Mesendoderm (in vitro differentiated cells): ENCODE results near the gene CCSER1.

Experiments
- DNase-seq: peaks from one replicate; pipeline ENCODE4 v3.0.0; 2013
- H2AK5ac ChIP-seq: 2 replicates; pipeline ENCODE4 v1.6.1; 2013; ENCODE audit warnings: low read length, inconsistent platforms
- H2BK120ac ChIP-seq: 2 replicates; pipeline ENCODE4 v1.6.1; 2013; ENCODE audit warnings: low read depth, mild to moderate bottlenecking, low read length, moderate library complexity, mixed read lengths
- H2BK15ac ChIP-seq: replicated peaks from 2 replicates; pipeline ENCODE4 v1.6.1; 2013; ENCODE audit warnings: low read depth, mild to moderate bottlenecking, moderate library complexity
- H2BK5ac ChIP-seq: 2 replicates; pipeline ENCODE4 v1.6.1; 2013; ENCODE audit warnings: low read length, inconsistent platforms
- H3K18ac ChIP-seq: 2 replicates; pipeline ENCODE4 v1.6.1; 2013; ENCODE audit warnings: mild to moderate bottlenecking, low read length, mixed read lengths
- H3K23ac ChIP-seq: one replicate; pipeline ENCODE4 v1.6.1; 2013; ENCODE audit warnings: low read length
- H3K27ac ChIP-seq: 2 replicates; pipeline ENCODE4 v1.5.1; 2013; ENCODE audit warnings: low read depth, mild to moderate bottlenecking, inconsistent platforms, low read length, moderate library complexity
- H3K27me3 ChIP-seq: 2 replicates; pipeline ENCODE4 v1.6.1; 2013; ENCODE audit warnings: low read length, control low read depth, mild to moderate bottlenecking, inconsistent platforms; ENCODE audit not compliant: insufficient read depth, poor library complexity
- H3K36me3 ChIP-seq: 2 replicates; pipeline ENCODE4 v1.6.1; 2013; ENCODE audit warnings: low read length, inconsistent platforms; ENCODE audit not compliant: control insufficient read depth, insufficient read depth
- H3K4ac ChIP-seq: one replicate; pipeline ENCODE4 v1.6.1; 2013; ENCODE audit warnings: low read depth, mild to moderate bottlenecking, low read length, moderate library complexity
- H3K4me1 ChIP-seq: 2 replicates; pipeline ENCODE4 v1.6.1; 2013; ENCODE audit warnings: low read depth, low read length, inconsistent platforms; ENCODE audit not compliant: control insufficient read depth
- H3K4me2 ChIP-seq: 2 replicates; pipeline ENCODE4 v1.6.1; 2013; ENCODE audit warnings: low read length
- H3K4me3 ChIP-seq: 2 replicates; pipeline ENCODE4 v1.5.1; 2013; ENCODE audit warnings: mild to moderate bottlenecking, low read length
- H3K56ac ChIP-seq: one replicate; pipeline ENCODE4 v1.6.1; 2013; ENCODE audit warnings: low read length
- H3K79me1 ChIP-seq: 2 replicates; pipeline ENCODE4 v1.6.1; 2013; ENCODE audit warnings: low read length, inconsistent platforms
- H3K79me2 ChIP-seq: 2 replicates; pipeline ENCODE4 v1.6.1; 2013; ENCODE audit warnings: mild to moderate bottlenecking, low read length; ENCODE audit not compliant: control insufficient read depth, insufficient read depth
- H3K9ac ChIP-seq: 2 replicates; pipeline ENCODE4 v1.6.1; 2013; ENCODE audit warnings: low read length, inconsistent platforms
- H4K5ac ChIP-seq: one replicate; pipeline ENCODE4 v1.6.1; 2013; ENCODE audit warnings: low read length
- H4K8ac ChIP-seq: one replicate; pipeline ENCODE4 v1.6.1; 2013; ENCODE audit warnings: low read depth, mild to moderate bottlenecking, control low read depth, low read length, moderate library complexity
- whole genome bisulfite sequencing: extraction: QIAGEN DNeasy Blood & Tissue Kit; methylation state at CpG from one replicate; pipeline ENCODE4 v1.1.7; 2013; ENCODE audit warnings: low lambda C conversion rate, missing lambda C conversion rate; ENCODE audit not compliant: insufficient coverage; ENCODE audit errors: extremely low coverage; 5-methylcytosine and 5-hydroxymethylcytosine counted together

Gene CCSER1

GRCh38 chr4:90792696-90793095, 665.5 kb downstream of the CCSER1 start:
- Histone ChIP-seq H2BK120ac (no peak overlapping the region), H2BK15ac (no peak overlapping the region), H3K56ac (no peak overlapping the region), H3K79me2 (no peaks in the 10 kb centered on the region), H3K36me3 (no peaks in the 10 kb centered on the region), H4K8ac (no peak overlapping the region), H3K4me3 (no peak overlapping the region), H2BK5ac (no peak overlapping the region), H3K18ac (no peak overlapping the region), H3K9ac (no peak overlapping the region), H2AK5ac (no peak overlapping the region), H3K79me1 (no peaks in the 10 kb centered on the region), H4K5ac (no peak overlapping the region), H3K4me2 (no peak overlapping the region), H3K4me1 (no peaks in the 10 kb centered on the region), H3K27ac (no peak overlapping the region), H3K4ac (no peak overlapping the region), H3K27me3 (no peaks in the 10 kb centered on the region), H3K23ac (no peak overlapping the region)
- no CpG with 5 or more reads among the region's 2 CpGs for WGBS
- DNase-seq: no peak

DNA sequence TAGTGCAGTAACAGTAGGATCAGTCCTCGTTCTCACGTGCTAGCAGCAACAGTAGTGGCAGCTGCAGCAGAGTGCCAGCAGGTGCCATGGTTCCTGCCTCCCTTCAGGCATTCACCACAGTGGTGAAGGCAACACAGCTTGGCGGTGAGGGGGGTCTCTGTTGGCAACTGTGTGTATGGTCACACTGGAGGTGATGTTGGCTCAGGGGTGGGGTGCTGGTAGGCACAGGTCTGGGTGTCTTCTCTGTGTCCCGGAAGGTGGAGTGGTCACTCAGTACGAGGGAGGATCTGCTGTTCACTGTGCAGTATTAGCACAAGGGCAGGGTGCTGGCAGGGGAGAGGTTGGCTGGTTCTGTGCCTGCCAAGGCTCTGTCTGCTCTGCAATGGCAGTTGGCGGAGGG, 671.8 kb downstream of the CCSER1 start:
- no peak for DNase-seq
- no peak overlapping the region for H2BK5ac ChIP-seq
- H3K4me3 ChIP-seq: no peak overlapping the region
- no peak overlapping the region for H3K4ac ChIP-seq
- H3K9ac ChIP-seq: no peak overlapping the region
- H3K4me1 ChIP-seq: no peaks in the 10 kb centered on the region
- H3K79me2 ChIP-seq: no peaks in the 10 kb centered on the region
- peak overlapping the region; percentile 25 for H3K56ac ChIP-seq
- H3K79me1 ChIP-seq: no peaks in the 10 kb centered on the region
- no peak overlapping the region for H3K4me2 ChIP-seq
- no CpG with 5 or more reads among the region's 6 CpGs for WGBS
- H2AK5ac ChIP-seq: no peak overlapping the region
- no peak overlapping the region for H2BK15ac ChIP-seq
- no peak overlapping the region for H4K8ac ChIP-seq
- H3K23ac ChIP-seq: no peak overlapping the region
- no peaks in the 10 kb centered on the region for H3K27me3 ChIP-seq
- no peak overlapping the region for H3K27ac ChIP-seq
- H3K36me3 ChIP-seq: no peaks in the 10 kb centered on the region
- no peak overlapping the region for H4K5ac ChIP-seq
- no peak overlapping the region for H3K18ac ChIP-seq
- H2BK120ac ChIP-seq: no peak overlapping the region

GRCh38 chr4:90799895-90800294, 672.7 kb downstream of the CCSER1 start:
- H2BK120ac ChIP-seq: no peak overlapping the region
- H4K8ac ChIP-seq: no peak overlapping the region
- H3K27ac ChIP-seq: no peak overlapping the region
- H3K9ac ChIP-seq: no peak overlapping the region
- no CpG with 5 or more reads among the region's 4 CpGs for WGBS
- no peaks in the 10 kb centered on the region for H3K4me1 ChIP-seq
- H3K56ac ChIP-seq: no peak overlapping the region
- no peak overlapping the region for H3K4ac ChIP-seq
- no peak overlapping the region for H3K18ac ChIP-seq
- no peaks in the 10 kb centered on the region for H3K79me1 ChIP-seq
- no peak overlapping the region for H3K4me2 ChIP-seq
- H2AK5ac ChIP-seq: no peak overlapping the region
- DNase-seq: no peak
- no peak overlapping the region for H2BK5ac ChIP-seq
- H3K23ac ChIP-seq: no peak overlapping the region
- no peaks in the 10 kb centered on the region for H3K27me3 ChIP-seq
- H3K36me3 ChIP-seq: no peaks in the 10 kb centered on the region
- H3K4me3 ChIP-seq: no peak overlapping the region
- no peak overlapping the region for H4K5ac ChIP-seq
- H2BK15ac ChIP-seq: no peak overlapping the region
- no peaks in the 10 kb centered on the region for H3K79me2 ChIP-seq

DNA sequence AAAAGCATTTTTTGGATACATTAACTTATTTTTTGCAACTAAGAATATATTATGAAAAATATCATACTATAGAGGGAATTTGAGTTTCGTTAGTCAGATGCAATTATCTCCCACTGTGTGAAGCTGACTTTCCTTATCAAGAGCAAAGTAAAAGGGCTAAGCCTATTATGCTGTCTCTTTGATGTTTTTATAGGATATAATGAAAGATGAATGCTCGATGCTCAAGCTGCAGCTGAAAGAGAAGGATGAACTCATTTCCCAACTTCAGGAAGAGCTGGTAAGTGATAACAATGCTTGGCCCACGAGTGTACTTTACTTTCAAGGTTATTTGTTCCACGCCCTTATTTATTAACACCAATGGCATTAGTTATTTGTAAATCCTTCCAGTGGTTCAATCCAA, 688.4 kb downstream of the CCSER1 start:
- Histone ChIP-seq H3K27me3 (no peaks in the 10 kb centered on the region), H3K79me2 (no peaks in the 10 kb centered on the region), H3K4me2 (no peak overlapping the region), H3K4ac (no peak overlapping the region), H2BK120ac (no peak overlapping the region), H3K4me1 (no peaks in the 10 kb centered on the region), H3K23ac (no peak overlapping the region), H3K18ac (no peak overlapping the region), H2BK5ac (no peak overlapping the region), H2BK15ac (no peak overlapping the region), H3K36me3 (no peaks in the 10 kb centered on the region), H3K56ac (no peak overlapping the region), H2AK5ac (no peak overlapping the region), H3K4me3 (no peak overlapping the region), H3K27ac (no peak overlapping the region), H3K9ac (no peak overlapping the region), H4K5ac (no peak overlapping the region), H4K8ac (no peak overlapping the region), H3K79me1 (no peaks in the 10 kb centered on the region)
- WGBS: no CpG with 5 or more reads among the region's 4 CpGs
- DNase-seq: no peak

DNA sequence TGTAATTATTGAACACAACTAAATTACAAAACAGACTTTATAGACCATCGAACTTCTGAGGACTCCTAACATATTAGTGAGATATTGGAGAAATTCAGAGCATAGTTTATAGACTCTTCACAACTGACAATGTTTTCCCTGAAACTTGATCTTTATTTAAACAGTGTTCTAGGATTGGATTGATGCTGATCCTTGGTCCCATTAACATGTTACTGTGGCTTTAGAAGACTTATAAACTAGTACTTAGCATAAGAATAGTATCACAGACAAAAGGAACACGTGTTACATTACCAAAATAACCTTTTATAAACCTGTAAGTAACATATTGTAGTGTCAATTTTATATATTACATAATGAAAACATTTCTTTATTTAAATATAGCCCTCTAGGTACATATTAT, 689.6 kb downstream of the CCSER1 start:
- no peak overlapping the region for H3K4me3 ChIP-seq
- H2AK5ac ChIP-seq: no peak overlapping the region
- H3K4me1 ChIP-seq: no peaks in the 10 kb centered on the region
- no peak overlapping the region for H4K8ac ChIP-seq
- no peak overlapping the region for H3K4me2 ChIP-seq
- H2BK15ac ChIP-seq: no peak overlapping the region
- no peaks in the 10 kb centered on the region for H3K27me3 ChIP-seq
- H3K56ac ChIP-seq: no peak overlapping the region
- no peaks in the 10 kb centered on the region for H3K36me3 ChIP-seq
- H2BK120ac ChIP-seq: no peak overlapping the region
- H2BK5ac ChIP-seq: no peak overlapping the region
- no peaks in the 10 kb centered on the region for H3K79me1 ChIP-seq
- H4K5ac ChIP-seq: no peak overlapping the region
- no peak overlapping the region for H3K4ac ChIP-seq
- no peak overlapping the region for H3K9ac ChIP-seq
- no peak overlapping the region for H3K18ac ChIP-seq
- no peak overlapping the region for H3K27ac ChIP-seq
- no peaks in the 10 kb centered on the region for H3K79me2 ChIP-seq
- H3K23ac ChIP-seq: no peak overlapping the region
- no peak for DNase-seq
- no CpG with 5 or more reads among the region's 2 CpGs for WGBS

- H2BK15ac ChIP-seq: no peak overlapping the region
- no peak overlapping the region for H3K18ac ChIP-seq
- H2BK5ac ChIP-seq: no peak overlapping the region
- no peak overlapping the region for H3K4me3 ChIP-seq
- H3K4me2 ChIP-seq: no peak overlapping the region
- no peak overlapping the region for H2BK120ac ChIP-seq
- no peak overlapping the region for H3K4ac ChIP-seq
- H4K5ac ChIP-seq: no peak overlapping the region
- H3K9ac ChIP-seq: no peak overlapping the region
- no CpG with 5 or more reads among the region's 2 CpGs for WGBS
- H3K36me3 ChIP-seq: no peaks in the 10 kb centered on the region
- no peak overlapping the region for H2AK5ac ChIP-seq
- H3K4me1 ChIP-seq: no peaks in the 10 kb centered on the region
- no peak overlapping the region for H3K27ac ChIP-seq
- no peak overlapping the region for H3K56ac ChIP-seq
- H3K23ac ChIP-seq: no peak overlapping the region
- H3K79me1 ChIP-seq: no peaks in the 10 kb centered on the region
- no peak overlapping the region for H4K8ac ChIP-seq
- no peak for DNase-seq
- H3K79me2 ChIP-seq: no peaks in the 10 kb centered on the region
- no peaks in the 10 kb centered on the region for H3K27me3 ChIP-seq
Measured at GRCh38 chr4:90824266-90825150, 697.3 kb downstream of the CCSER1 start.
